Muscle layer of colon (tissue), 2 donors: Measurements from ENCODE around the gene CBARP.
A peak's percentile ranks its signal among the peaks of the same experiment; 100 is the strongest.

ENCODE experiments used
- H3K27ac ChIP-seq: one replicate; pipeline ENCODE4 v1.7.0; 2013; ENCODE audit warnings: low read depth, mild to moderate bottlenecking, low read length, moderate library complexity
- H3K27me3 ChIP-seq, 2 donors: one replicate each; pipeline ENCODE4 v1.7.0; 2013; ENCODE audit warnings: low read length in 2 of 2, mild to moderate bottlenecking in 2 of 2; ENCODE audit not compliant: insufficient read depth in 2 of 2, control insufficient read depth in 1 of 2
- H3K36me3 ChIP-seq: one replicate; pipeline ENCODE4 v1.7.0; 2013; ENCODE audit warnings: mild to moderate bottlenecking, low read length; ENCODE audit not compliant: insufficient read depth
- H3K4me1 ChIP-seq: one replicate; pipeline ENCODE4 v1.7.0; 2013; ENCODE audit warnings: mild to moderate bottlenecking, low read length; ENCODE audit not compliant: insufficient read depth
- H3K4me3 ChIP-seq, 2 donors: one replicate each; pipeline ENCODE4 v1.7.0; 2013; ENCODE audit warnings: low read length in 2 of 2, low read depth in 1 of 2, mild to moderate bottlenecking in 1 of 2, moderate library complexity in 1 of 2
- H3K9ac ChIP-seq: one replicate; pipeline ENCODE4 v1.7.0; 2013; ENCODE audit warnings: low read length
- H3K9me3 ChIP-seq: one replicate; pipeline ENCODE4 v1.7.0; 2013; ENCODE audit warnings: mild to moderate bottlenecking, low read length
- donor health status: abdominal sarcoma.
- donor health status: Adenocarcinoma of cecum.

Gene CBARP

GRCh38 chr19:1280636-1281568 is 43.1 kb upstream of the CBARP start:
- no peak overlapping the region for H3K9ac ChIP-seq
- H3K27me3 ChIP-seq: peaks cover 9 to 29% of the 10 kb centered on the region in 2 donors
- peaks cover 10% of the 10 kb centered on the region for H3K36me3 ChIP-seq
- peaks cover 8% of the 10 kb centered on the region for H3K4me1 ChIP-seq
- H3K27ac ChIP-seq: no peak overlapping the region
- H3K4me3 ChIP-seq: no peak overlapping the region
- no peaks in the 10 kb centered on the region for H3K9me3 ChIP-seq

DNA sequence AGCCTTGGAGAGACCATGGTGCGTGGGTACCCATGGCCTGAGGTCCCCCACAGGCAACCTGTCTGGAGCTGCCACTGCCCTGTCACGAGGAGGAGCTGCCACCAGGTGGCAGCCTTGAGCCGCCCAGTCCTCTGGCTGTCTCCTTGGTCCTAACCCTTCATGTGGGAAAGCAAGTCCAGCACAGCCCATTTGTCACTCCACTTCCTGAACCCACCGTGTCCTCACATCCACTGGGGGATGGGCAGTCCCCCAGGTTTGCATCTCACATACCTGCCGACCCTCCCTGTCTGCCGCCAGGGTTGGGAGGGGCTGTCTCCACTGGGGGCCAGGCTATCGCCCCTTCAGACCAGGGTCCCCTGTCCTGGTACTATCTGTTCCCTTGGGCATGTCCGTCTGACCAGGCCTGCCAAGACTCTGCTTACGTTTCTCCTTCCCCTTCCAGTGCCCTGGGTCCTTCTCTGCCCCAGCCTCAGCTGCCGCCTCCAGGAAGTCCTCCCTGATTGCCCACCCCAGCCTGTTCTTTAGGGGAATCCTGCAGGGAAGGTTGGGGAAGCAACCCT is 42.1 kb upstream of the CBARP start:
- Histone ChIP-seq H3K4me3 (no peak overlapping the region), H3K36me3 (peaks cover 11% of the 10 kb centered on the region), H3K9me3 (no peaks in the 10 kb centered on the region), H3K27ac (no peak overlapping the region), H3K4me1 (peaks cover 9% of the 10 kb centered on the region), H3K9ac (no peak overlapping the region), H3K27me3 (peaks cover 3 to 22% of the 10 kb centered on the region in 2 donors)

DNA sequence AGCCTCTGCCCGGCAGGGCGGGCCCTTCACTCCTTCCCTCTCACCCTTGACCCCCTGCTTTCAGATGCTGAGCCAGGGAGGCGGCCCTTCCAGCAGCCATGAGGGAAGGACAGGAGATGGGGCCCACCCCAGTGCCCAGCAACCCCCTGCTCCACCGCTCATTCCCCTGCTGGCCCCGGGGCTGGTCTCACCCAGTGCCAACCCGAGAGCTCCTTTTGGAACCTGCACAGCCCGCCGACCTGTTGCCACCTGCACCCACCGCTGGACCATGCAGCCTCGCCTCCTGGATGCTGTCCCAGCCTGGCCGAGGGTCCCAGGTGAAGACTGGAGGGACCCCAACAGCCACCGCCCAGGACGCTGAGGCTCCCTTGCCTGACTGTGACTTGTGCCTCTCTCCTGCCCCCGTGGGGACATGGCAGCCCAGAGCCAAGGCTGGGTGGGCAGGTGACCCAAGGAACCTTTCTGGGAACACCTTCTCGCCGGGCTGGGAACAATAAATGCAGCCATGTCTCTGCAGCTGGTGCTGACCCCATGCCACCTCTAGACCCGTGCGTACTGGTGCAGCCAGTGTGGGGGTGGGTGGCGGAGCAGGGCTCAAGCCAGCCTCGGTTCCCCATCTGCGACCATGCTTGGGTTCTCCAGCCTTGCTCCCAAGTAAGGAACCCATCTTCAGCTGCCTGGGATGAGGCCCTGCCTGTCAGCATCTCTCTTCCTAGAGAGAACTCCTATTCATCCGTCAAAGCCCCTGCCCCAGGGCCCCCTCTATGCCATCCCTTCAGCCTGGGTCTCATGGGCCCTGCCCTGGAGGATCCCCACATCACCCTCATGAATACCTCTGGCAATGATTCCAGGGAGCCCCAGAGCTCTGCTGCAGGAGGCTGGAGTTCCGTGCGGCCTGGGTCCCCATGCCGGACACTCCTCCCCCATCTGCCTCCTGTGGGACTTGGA is 41.2 kb upstream of the CBARP start:
- H3K9ac ChIP-seq: no peak overlapping the region

GRCh38 chr19:1278074-1278473 is 40.3 kb upstream of the CBARP start:
- H3K4me1 ChIP-seq: peaks cover 27% of the 10 kb centered on the region
- no peak overlapping the region for H3K4me3 ChIP-seq
- H3K36me3 ChIP-seq: peaks cover 28% of the 10 kb centered on the region
- H3K27me3 ChIP-seq: peaks cover 0 to 4% of the 10 kb centered on the region in 2 donors
- no peak overlapping the region for H3K9ac ChIP-seq
- no peak overlapping the region for H3K27ac ChIP-seq
- H3K9me3 ChIP-seq: no peaks in the 10 kb centered on the region

More for the DNA sequence above, 41.2 kb upstream of the CBARP start:
- H3K27ac ChIP-seq: no peak overlapping the region
- no peaks in the 10 kb centered on the region for H3K9me3 ChIP-seq
- H3K4me3 ChIP-seq: no peak overlapping the region
- peaks cover 18% of the 10 kb centered on the region for H3K4me1 ChIP-seq
- peaks cover 19% of the 10 kb centered on the region for H3K36me3 ChIP-seq
- peaks cover 0 to 13% of the 10 kb centered on the region in 2 donors for H3K27me3 ChIP-seq

GRCh38 chr19:1277061-1277460 is 39.3 kb upstream of the CBARP start:
- Histone ChIP-seq H3K9me3 (no peaks in the 10 kb centered on the region), H3K27me3 (no peaks in the 10 kb centered on the region), H3K27ac (no peak overlapping the region), H3K9ac (no peak overlapping the region), H3K4me3 (no peak overlapping the region), H3K36me3 (peaks cover 39% of the 10 kb centered on the region), H3K4me1 (peaks cover 37% of the 10 kb centered on the region)

GRCh38 chr19:1276628-1277022 is 38.8 kb upstream of the CBARP start:
- Histone ChIP-seq H3K27me3 (no peaks in the 10 kb centered on the region), H3K27ac (peak overlapping the region; percentile 96), H3K9me3 (no peaks in the 10 kb centered on the region), H3K36me3 (peaks cover 43% of the 10 kb centered on the region), H3K4me3 (peak overlapping the region in 1 of 2 donors; percentile 68), H3K4me1 (peaks cover 42% of the 10 kb centered on the region), H3K9ac (no peak overlapping the region)

DNA sequence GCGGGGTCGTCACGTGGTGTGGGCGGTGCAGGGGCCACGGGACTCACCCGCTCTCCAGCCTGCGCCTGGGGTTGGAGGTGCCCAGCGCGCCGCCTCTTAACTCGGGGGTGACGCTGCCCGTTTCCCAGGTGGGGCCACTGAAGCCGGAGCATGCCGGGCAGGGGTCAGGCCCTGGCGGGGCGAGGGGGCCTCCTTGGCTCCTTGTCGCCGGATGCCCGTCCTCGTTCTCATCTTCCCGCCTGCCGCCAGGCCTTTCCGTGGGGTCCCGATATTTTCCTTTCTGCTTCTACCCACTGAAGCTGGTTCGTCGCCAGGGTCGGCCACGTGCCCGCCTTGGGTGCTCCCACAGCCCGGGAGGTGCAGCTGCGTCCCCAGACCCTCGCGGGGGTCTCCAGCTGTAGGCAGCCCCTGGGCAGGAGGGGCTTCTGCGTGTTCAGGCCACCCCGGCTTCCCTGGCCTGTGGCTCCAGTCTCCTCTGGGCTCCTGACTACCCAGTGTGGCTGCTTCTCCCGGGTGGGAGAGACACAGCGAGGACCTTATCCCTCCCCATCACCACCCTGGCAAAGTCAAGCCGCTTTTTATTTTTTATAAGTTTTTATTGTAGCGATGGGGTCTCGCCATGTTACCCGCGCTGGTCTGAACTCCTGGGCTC is 38.3 kb upstream of the CBARP start:
- peaks cover 48% of the 10 kb centered on the region for H3K36me3 ChIP-seq

DNA sequence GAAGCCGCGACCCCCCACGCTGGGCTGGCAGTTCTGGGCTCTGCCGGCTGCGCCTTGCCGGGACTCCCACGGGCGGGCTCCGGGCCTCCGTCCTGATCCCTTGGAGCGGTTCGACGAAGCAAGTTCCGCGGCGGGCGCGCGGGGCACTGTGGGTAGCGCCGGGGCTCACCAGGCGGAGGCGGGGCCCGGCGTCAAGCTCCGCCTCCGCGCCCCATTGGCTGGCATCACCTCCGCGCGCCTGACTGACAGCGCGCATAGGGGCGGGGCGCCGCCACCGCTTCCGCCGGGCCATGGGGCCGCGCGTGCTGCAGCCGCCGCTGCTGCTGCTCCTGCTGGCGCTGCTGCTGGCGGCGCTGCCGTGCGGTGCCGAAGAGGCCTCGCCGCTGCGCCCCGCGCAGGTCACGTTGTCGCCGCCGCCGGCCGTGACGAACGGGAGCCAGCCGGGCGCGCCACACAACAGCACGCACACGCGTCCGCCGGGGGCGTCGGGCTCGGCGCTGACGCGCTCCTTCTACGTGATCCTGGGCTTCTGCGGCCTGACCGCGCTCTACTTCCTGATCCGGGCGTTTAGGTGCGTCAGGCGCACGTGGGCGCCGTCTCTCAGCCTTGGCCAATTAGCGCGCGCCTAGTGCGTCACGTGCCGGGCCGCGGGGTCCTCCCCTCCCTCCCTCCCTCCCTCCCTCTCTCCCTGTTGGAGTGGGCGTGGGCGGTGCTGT is 37.6 kb upstream of the CBARP start, which contains the start of gene FAM174C:
Gene FAM174C (plus strand): TSS at position 271 of the 716 bp plus-strand sequence. CDS start 20 bp downstream, at position 291.
- Histone ChIP-seq H3K27me3 (no peaks in the 10 kb centered on the region), H3K4me3 (peak within 1 kb of the TSS; percentile 59 to 68), H3K9ac (peak within 1 kb of the TSS; percentile 57), H3K27ac (peak within 1 kb of the TSS; percentile 96), H3K9me3 (no peaks in the 10 kb centered on the region), H3K4me1 (peaks cover 54% of the 10 kb centered on the region), H3K36me3 (peaks cover 54% of the 10 kb centered on the region)

More for the DNA sequence above, 38.3 kb upstream of the CBARP start:
- no peaks in the 10 kb centered on the region for H3K27me3 ChIP-seq
- peak overlapping the region; percentile 57 for H3K9ac ChIP-seq
- peak overlapping the region; percentile 96 for H3K27ac ChIP-seq
- no peaks in the 10 kb centered on the region for H3K9me3 ChIP-seq
- H3K4me1 ChIP-seq: peaks cover 47% of the 10 kb centered on the region
- peak overlapping the region; percentile 59 to 68 for H3K4me3 ChIP-seq

- Histone ChIP-seq H3K4me3 (peak overlapping the region; percentile 23 to 59), H3K4me1 (peaks cover 55% of the 10 kb centered on the region), H3K9me3 (no peaks in the 10 kb centered on the region), H3K9ac (no peak overlapping the region), H3K27ac (peak overlapping the region; percentile 89), H3K27me3 (no peaks in the 10 kb centered on the region), H3K36me3 (peaks cover 54% of the 10 kb centered on the region)
These were observed 37.1 kb upstream of the CBARP start for GRCh38 chr19:1274852-1275259.
